Nephron progenitor cell (in vitro differentiated cells): ENCODE data around the gene TSGA10.
"Not testable (repeated sequence)": the region's sequence is repeated elsewhere in the genome, so short reads cannot be mapped to it uniquely, and the experiment has no call there.

ENCODE experiments used
- DNase-seq: peaks from one replicate; pipeline ENCODE4 v3.0.0; 2021
- H3K27ac Mint-ChIP-seq: 2 replicates; pipeline ENCODE4 v1.8.0; 2021; ENCODE audit warnings: mild to moderate bottlenecking, moderate library complexity, mixed read lengths
- H3K27me3 Mint-ChIP-seq: 2 replicates; pipeline ENCODE4 v1.8.0; 2021; ENCODE audit warnings: mild to moderate bottlenecking, low read depth, mixed read lengths; ENCODE audit not compliant: poor library complexity
- H3K36me3 Mint-ChIP-seq: 2 replicates; pipeline ENCODE4 v1.8.0; 2021; ENCODE audit warnings: low read depth, mixed read lengths
- H3K4me1 Mint-ChIP-seq: 2 replicates; pipeline ENCODE4 v1.8.0; 2021; ENCODE audit warnings: mixed read lengths
- H3K4me3 Mint-ChIP-seq: 2 replicates; pipeline ENCODE4 v1.8.0; 2021; ENCODE audit warnings: mild to moderate bottlenecking, moderate library complexity, mixed read lengths
- H3K9me3 Mint-ChIP-seq: 2 replicates; pipeline ENCODE4 v1.8.0; 2021; ENCODE audit warnings: mild to moderate bottlenecking, moderate library complexity, mixed read lengths
- TF ChIP-seq, protein P1 (sequence below): fragments of 200-600 bp; sonication (generic); IDR thresholded peaks from 2 replicates; pipeline ENCODE4 v1.5.0; 2021; ENCODE audit warnings: antibody characterized with exemption

TSGA10 gene

DNA sequence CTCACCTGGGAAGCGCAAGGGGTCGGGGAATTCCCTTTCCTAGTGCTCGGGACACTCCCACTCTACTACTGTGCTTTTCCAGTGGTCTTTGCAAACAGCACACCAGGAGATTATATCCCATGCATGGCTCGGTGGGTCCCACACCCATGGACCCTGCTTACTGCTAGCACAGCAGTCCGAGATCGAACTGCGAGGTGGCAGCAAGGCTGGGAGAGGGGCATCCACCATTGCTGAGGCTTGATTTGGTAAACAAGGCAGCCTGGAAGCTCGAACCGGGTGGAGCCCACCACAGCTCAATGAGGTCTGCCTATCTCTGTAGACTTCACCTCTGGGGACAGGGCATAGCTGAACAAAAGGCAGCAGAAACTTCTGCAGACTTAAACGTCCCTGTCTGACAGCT lies 154.0 kb downstream of the TSGA10 start:
- TF ChIP-seq, protein P1, sequence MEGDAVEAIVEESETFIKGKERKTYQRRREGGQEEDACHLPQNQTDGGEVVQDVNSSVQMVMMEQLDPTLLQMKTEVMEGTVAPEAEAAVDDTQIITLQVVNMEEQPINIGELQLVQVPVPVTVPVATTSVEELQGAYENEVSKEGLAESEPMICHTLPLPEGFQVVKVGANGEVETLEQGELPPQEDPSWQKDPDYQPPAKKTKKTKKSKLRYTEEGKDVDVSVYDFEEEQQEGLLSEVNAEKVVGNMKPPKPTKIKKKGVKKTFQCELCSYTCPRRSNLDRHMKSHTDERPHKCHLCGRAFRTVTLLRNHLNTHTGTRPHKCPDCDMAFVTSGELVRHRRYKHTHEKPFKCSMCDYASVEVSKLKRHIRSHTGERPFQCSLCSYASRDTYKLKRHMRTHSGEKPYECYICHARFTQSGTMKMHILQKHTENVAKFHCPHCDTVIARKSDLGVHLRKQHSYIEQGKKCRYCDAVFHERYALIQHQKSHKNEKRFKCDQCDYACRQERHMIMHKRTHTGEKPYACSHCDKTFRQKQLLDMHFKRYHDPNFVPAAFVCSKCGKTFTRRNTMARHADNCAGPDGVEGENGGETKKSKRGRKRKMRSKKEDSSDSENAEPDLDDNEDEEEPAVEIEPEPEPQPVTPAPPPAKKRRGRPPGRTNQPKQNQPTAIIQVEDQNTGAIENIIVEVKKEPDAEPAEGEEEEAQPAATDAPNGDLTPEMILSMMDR = no peak
- Mint-ChIP-seq H3K27ac (no peak overlapping the region), H3K36me3 (peaks cover 14% of the 10 kb centered on the region), H3K4me3 (no peak overlapping the region), H3K4me1 (no peaks in the 10 kb centered on the region), H3K27me3 (peaks cover 22% of the 10 kb centered on the region), H3K9me3 (peaks cover 64% of the 10 kb centered on the region)
- no peak for DNase-seq

DNA sequence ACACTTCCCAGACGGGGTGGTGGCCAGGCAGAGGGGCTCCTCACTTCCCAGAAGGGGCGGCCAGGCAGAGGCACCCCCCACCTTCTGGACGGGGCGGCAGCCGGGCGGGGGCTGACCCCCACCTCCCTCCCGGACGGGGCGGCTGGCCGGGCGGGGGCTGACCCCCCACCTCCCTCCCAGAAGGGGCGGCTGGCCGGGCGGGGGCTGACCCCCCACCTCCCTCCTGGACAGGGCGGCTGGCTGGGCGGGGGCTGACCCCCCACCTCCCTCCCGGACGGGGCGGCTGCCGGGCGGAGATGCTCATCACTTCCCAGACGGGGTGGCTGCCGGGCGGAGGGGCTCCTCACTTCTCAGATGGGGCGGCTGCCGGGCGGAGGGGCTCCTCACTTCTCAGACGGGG lies 166.0 kb downstream of the TSGA10 start:
- Mint-ChIP-seq H3K36me3 (peaks cover 17% of the 10 kb centered on the region), H3K9me3 (peaks cover 39% of the 10 kb centered on the region)
- not testable (repeated sequence) for H3K4me3 Mint-ChIP-seq, H3K4me1 Mint-ChIP-seq, H3K27ac Mint-ChIP-seq, H3K27me3 Mint-ChIP-seq, DNase-seq

DNA sequence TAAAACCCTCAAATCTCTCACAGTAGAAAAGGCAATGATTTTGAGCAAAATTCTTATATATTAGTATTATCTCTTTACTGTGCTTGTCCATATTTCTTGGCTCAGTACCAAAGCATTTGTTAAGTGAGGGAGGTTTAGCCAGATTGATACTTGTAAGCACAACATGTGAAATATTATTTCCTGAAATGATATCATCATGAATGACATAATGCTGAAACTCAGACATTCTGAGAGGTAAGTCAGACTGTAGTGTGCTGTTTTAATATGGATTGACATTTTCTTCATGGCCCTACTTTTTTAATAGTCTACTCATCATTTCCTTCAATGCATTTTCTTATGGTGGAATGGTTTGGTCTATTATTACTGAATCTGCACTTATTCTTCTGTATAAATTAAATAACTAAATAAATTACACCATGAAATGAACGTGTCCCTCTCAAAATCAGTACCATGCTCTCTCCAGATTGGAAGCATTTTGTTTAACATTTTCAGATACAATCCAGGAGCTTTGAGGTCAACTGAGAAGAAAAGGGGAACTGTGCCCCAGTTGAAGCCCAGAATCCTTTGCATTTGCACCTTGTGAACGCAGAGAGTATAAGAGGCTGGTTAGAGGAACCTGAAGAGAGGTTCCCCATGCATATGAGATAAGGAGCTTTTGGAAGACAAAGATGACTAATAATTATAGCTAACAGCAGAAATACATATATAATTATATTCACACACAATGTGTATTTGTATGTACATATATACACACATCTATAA lies 168.7 kb downstream of the TSGA10 start:
- H3K27ac Mint-ChIP-seq = no peak overlapping the region
- peaks cover 31% of the 10 kb centered on the region for H3K9me3 Mint-ChIP-seq
- DNase-seq = no peak
- no peaks in the 10 kb centered on the region for H3K4me1 Mint-ChIP-seq
- peaks cover 12% of the 10 kb centered on the region for H3K36me3 Mint-ChIP-seq
- no peak overlapping the region for H3K4me3 Mint-ChIP-seq
- H3K27me3 Mint-ChIP-seq = peaks cover 6% of the 10 kb centered on the region
- TF ChIP-seq, protein P1 = no peak

DNA sequence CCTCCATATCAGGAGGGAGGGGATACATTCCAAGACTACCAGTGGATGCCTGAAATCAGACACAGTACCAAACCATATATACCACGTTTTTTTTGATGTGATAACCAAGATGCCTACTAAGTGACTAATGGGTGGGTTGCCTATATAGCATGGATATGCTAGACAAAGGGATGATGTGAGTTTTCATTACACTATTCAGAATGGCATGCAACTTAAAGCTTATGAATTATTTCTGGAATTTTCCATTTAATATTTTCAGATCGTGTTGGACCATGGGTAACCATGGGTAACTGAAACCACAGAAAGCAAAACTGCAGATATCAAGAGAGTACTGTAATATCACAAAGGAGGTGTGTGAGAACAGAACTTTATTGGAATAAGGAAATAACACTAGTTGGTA lies 179.1 kb downstream of the TSGA10 start:
- H3K27ac Mint-ChIP-seq = no peak overlapping the region

DNA sequence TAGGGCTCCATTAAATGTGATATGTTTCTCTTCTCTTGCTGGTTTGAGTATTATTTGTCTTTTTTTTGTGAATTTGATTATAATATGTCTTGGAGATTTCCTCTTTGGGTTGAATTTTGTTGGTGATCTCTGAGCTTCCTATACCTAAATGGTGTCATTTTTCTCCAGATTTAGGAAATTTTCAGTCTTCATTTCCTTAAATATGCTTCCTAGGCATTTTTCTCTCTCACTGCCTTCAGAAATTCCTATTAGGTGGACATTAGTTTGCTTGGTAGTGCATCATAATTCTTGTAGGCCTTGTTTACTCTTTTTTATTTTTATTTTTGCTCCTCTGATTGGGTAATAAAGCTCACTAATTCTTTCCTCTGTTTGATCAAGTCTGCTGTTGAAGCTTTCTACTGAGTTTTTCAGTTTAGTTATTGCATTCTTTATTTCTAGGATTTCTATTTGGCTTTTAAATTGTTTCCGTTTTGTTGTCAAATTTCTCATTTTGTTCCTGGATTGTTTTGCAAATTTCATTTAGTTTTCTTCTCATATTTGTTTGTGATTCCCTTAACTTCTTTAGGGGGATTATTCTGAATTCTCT lies 182.1 kb downstream of the TSGA10 start:
- peaks cover 43% of the 10 kb centered on the region for H3K36me3 Mint-ChIP-seq
- H3K27me3 Mint-ChIP-seq = no peaks in the 10 kb centered on the region
- no peaks in the 10 kb centered on the region for H3K4me1 Mint-ChIP-seq
- TF ChIP-seq, protein P1 = no peak
- no peak overlapping the region for H3K4me3 Mint-ChIP-seq
- peaks cover 91% of the 10 kb centered on the region for H3K9me3 Mint-ChIP-seq
- no peak overlapping the region for H3K27ac Mint-ChIP-seq
- no peak for DNase-seq

More for the DNA sequence above, 179.1 kb downstream of the TSGA10 start:
- no peak for DNase-seq
- Mint-ChIP-seq H3K9me3 (peaks cover 84% of the 10 kb centered on the region), H3K4me3 (no peak overlapping the region), H3K36me3 (peaks cover 44% of the 10 kb centered on the region), H3K4me1 (no peaks in the 10 kb centered on the region), H3K27me3 (peaks cover 2% of the 10 kb centered on the region)
- TF ChIP-seq, protein P1 = no peak

DNA sequence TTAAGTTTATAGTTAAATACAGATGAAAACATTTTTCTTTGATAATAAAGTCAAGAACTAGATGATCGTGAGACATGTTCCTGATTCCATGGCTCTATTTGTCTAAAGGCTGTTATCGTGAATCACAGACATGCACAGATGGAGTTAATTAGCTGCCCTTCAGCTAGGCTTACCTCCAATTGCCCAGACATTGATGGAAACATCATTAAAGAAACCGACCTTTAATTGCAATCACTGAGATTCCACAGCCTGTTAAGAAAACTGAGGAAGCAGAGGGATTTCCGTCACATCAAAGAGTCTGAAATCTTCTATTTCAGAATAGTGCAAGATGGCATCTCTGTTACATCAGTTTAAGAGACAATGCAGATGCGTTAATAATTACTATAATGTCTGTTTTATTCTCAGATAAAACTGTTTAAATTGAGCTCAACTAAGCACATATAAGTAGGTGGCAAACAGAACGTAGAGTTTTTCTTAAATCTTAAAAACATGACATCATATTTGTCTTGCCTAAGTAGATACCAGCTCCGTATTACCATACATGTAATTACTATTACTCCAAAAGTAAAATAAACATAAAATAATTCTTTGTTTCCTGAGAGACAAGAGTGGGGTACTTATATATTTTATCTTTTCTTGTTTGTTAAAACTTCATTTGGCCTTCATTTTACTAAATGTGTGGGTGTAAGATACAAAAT lies 194.8 kb downstream of the TSGA10 start:
- H3K9me3 Mint-ChIP-seq = peaks cover 33% of the 10 kb centered on the region
- H3K4me1 Mint-ChIP-seq = peaks cover 4% of the 10 kb centered on the region
- H3K36me3 Mint-ChIP-seq = no peaks in the 10 kb centered on the region
- no peak for DNase-seq
- H3K4me3 Mint-ChIP-seq = no peak overlapping the region
- TF ChIP-seq, protein P1 = no peak
- no peak overlapping the region for H3K27ac Mint-ChIP-seq
- peaks cover 26% of the 10 kb centered on the region for H3K27me3 Mint-ChIP-seq
